ENCODE data around the gene NKAP.
"Not testable (repeated sequence)": the region's sequence is repeated elsewhere in the genome, so short reads cannot be mapped to it uniquely, and the experiment has no call there.

The NKAP gene

DNA sequence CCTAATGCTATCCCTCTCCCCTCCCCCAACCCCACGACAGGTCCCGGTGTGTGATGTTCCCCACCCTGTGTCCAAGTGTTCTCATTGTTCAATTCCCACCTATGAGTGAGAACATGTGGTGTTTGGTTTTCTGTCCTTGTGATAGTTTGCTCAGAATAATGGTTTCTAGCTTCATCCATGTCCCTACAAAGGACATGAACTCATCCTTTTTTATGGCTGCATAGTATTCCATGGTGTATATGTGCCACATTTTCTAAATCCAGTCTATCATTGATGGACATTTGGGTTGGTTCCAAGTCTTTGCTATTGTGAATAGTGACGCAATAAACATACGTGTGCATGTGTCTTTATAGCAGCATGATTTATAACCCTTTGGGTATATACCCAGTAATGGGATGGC, 33.6 kb upstream of the NKAP start:
- not testable (repeated sequence) for H3K36me3 ChIP-seq (ENCODE audit: control insufficient read depth, insufficient read depth, low read length); H3K27me3 ChIP-seq (ENCODE audit: control insufficient read depth, insufficient read depth, low read length, poor library complexity, severe bottlenecking)
- whole genome bisulfite sequencing, 2 experiments: no CpG with 5 or more reads among the region's 4 CpGs

GRCh38 chrX:119971184-119971583, 27.6 kb upstream of the NKAP start:
- Histone ChIP-seq H3K36me3 (ENCODE audit: control insufficient read depth, insufficient read depth, low read length) (no peaks in the 10 kb centered on the region), H3K4me1 (ENCODE audit: control insufficient read depth, insufficient read depth, low read length) (no peaks in the 10 kb centered on the region), H3K27me3 (ENCODE audit: control insufficient read depth, insufficient read depth, low read length, poor library complexity, severe bottlenecking) (no peaks in the 10 kb centered on the region), H3K9me3 (ENCODE audit: control insufficient read depth, low read length) (no peaks in the 10 kb centered on the region), H3K27ac (ENCODE audit: insufficient read depth, low read depth, low read length, poor library complexity, severe bottlenecking) (no peak overlapping the region), H3K4me3 (ENCODE audit: insufficient read depth, low read depth, low read length) (no peak overlapping the region)
- WGBS, 2 experiments: 95 to 98% methylated on average over 4 to 5 of the region's 5 CpGs

More for the DNA sequence above, 33.6 kb upstream of the NKAP start:
- not testable (repeated sequence) for H3K4me1 ChIP-seq (ENCODE audit: control insufficient read depth, insufficient read depth, low read length); H3K4me3 ChIP-seq (ENCODE audit: insufficient read depth, low read depth, low read length); H3K27ac ChIP-seq (ENCODE audit: insufficient read depth, low read depth, low read length, poor library complexity, severe bottlenecking); H3K9me3 ChIP-seq (ENCODE audit: control insufficient read depth, low read length)

DNA sequence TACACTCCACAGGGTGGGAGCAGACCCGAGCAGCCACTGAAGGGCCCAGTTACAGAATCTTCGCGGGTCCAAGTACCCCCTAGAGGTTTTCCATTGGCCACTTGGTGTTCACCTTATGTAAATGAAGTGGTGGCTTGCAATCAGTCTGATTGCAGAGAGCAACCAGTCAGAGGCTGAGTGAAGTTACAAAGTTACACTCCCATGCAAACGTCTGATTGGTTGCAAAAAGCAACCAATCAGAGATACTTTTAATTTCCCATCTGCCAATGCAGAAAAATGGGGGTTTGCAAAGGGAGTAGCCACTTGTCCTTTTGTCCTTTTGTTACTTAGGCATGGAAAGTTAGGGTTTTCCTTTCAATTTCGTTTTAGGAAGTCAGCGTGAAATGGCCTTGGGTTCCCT, 27.0 kb upstream of the NKAP start:
- H3K4me3 ChIP-seq (ENCODE audit: insufficient read depth, low read depth, low read length): no peak overlapping the region
- H3K4me1 ChIP-seq (ENCODE audit: control insufficient read depth, insufficient read depth, low read length): no peaks in the 10 kb centered on the region
- WGBS, 2 experiments: 75 to 85% methylated on average over 3 to 6 of the region's 6 CpGs
- no peaks in the 10 kb centered on the region for H3K9me3 ChIP-seq (ENCODE audit: control insufficient read depth, low read length)
- H3K27ac ChIP-seq (ENCODE audit: insufficient read depth, low read depth, low read length, poor library complexity, severe bottlenecking): no peak overlapping the region
- H3K36me3 ChIP-seq (ENCODE audit: control insufficient read depth, insufficient read depth, low read length): no peaks in the 10 kb centered on the region
- no peaks in the 10 kb centered on the region for H3K27me3 ChIP-seq (ENCODE audit: control insufficient read depth, insufficient read depth, low read length, poor library complexity, severe bottlenecking)

DNA sequence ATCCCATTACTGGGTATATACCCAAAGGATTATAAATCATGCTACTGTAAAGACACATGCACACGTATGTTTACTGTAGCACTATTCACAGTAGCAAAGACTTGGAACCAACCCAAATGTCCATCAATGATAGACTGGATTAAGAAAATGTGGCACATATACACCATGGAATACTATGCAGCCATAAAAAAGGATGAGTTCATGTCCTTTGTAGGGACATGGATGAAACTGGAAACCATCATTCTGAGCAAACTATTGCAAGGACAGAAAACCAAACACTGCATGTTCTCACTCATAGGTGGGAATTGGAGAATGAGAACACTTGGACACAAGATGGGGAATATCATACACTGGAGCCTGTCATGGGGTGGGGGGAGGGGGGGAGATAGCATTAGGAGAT, 23.3 kb upstream of the NKAP start:
- WGBS, 2 experiments: no CpG with 5 or more reads among the region's 1 CpG
- not testable (repeated sequence) for H3K9me3 ChIP-seq (ENCODE audit: control insufficient read depth, low read length); H3K4me1 ChIP-seq (ENCODE audit: control insufficient read depth, insufficient read depth, low read length); H3K27ac ChIP-seq (ENCODE audit: insufficient read depth, low read depth, low read length, poor library complexity, severe bottlenecking); H3K36me3 ChIP-seq (ENCODE audit: control insufficient read depth, insufficient read depth, low read length); H3K4me3 ChIP-seq (ENCODE audit: insufficient read depth, low read depth, low read length); H3K27me3 ChIP-seq (ENCODE audit: control insufficient read depth, insufficient read depth, low read length, poor library complexity, severe bottlenecking)

DNA sequence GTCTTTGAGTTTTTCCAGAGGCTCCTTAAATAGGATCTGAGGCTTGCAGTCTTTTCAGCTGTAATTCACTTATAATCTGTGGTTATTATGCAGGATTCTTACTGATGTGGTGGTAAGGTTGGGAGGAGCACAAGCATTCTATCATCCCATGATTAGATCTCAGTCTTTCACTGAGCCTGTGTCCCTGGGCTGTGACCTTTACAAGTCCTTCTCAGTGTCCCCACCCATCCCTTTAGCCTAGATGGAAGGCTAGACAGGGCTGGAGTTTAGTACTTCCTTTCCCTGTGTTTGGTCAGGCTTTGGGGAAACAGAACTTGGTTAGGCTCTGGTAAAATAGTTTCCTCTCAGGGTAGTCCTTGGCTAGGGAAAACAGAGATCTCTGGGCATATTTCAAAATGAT, 17.1 kb upstream of the NKAP start:
- H3K4me3 ChIP-seq (ENCODE audit: insufficient read depth, low read depth, low read length): no peak overlapping the region
- H3K36me3 ChIP-seq (ENCODE audit: control insufficient read depth, insufficient read depth, low read length): no peaks in the 10 kb centered on the region
- H3K9me3 ChIP-seq (ENCODE audit: control insufficient read depth, low read length): no peaks in the 10 kb centered on the region
- no peaks in the 10 kb centered on the region for H3K4me1 ChIP-seq (ENCODE audit: control insufficient read depth, insufficient read depth, low read length)
- H3K27me3 ChIP-seq (ENCODE audit: control insufficient read depth, insufficient read depth, low read length, poor library complexity, severe bottlenecking): no peaks in the 10 kb centered on the region
- H3K27ac ChIP-seq (ENCODE audit: insufficient read depth, low read depth, low read length, poor library complexity, severe bottlenecking): no peak overlapping the region

- not testable (repeated sequence) for H3K27ac ChIP-seq (ENCODE audit: insufficient read depth, low read depth, low read length, poor library complexity, severe bottlenecking); H3K4me1 ChIP-seq (ENCODE audit: control insufficient read depth, insufficient read depth, low read length); H3K4me3 ChIP-seq (ENCODE audit: insufficient read depth, low read depth, low read length); H3K27me3 ChIP-seq (ENCODE audit: control insufficient read depth, insufficient read depth, low read length, poor library complexity, severe bottlenecking); H3K9me3 ChIP-seq (ENCODE audit: control insufficient read depth, low read length); H3K36me3 ChIP-seq (ENCODE audit: control insufficient read depth, insufficient read depth, low read length)
- WGBS, 2 experiments: 90% methylated on average over 19 to 21 of the region's 21 CpGs
These were observed 12.4 kb upstream of the NKAP start for GRCh38 chrX:119955807-119956570.

GRCh38 chrX:119954374-119954773, 10.8 kb upstream of the NKAP start:
- Histone ChIP-seq H3K27me3 (ENCODE audit: control insufficient read depth, insufficient read depth, low read length, poor library complexity, severe bottlenecking) (no peaks in the 10 kb centered on the region), H3K4me3 (ENCODE audit: insufficient read depth, low read depth, low read length) (no peak overlapping the region), H3K9me3 (ENCODE audit: control insufficient read depth, low read length) (no peaks in the 10 kb centered on the region), H3K27ac (ENCODE audit: insufficient read depth, low read depth, low read length, poor library complexity, severe bottlenecking) (no peak overlapping the region), H3K36me3 (ENCODE audit: control insufficient read depth, insufficient read depth, low read length) (no peaks in the 10 kb centered on the region), H3K4me1 (ENCODE audit: control insufficient read depth, insufficient read depth, low read length) (no peaks in the 10 kb centered on the region)
- 91 to 100% methylated on average over 1 to 3 of the region's 3 CpGs for WGBS, 2 experiments

GRCh38 chrX:119948381-119948780, 4.8 kb upstream of the NKAP start:
- Histone ChIP-seq H3K9me3 (ENCODE audit: control insufficient read depth, low read length) (no peaks in the 10 kb centered on the region), H3K27me3 (ENCODE audit: control insufficient read depth, insufficient read depth, low read length, poor library complexity, severe bottlenecking) (no peaks in the 10 kb centered on the region), H3K4me1 (ENCODE audit: control insufficient read depth, insufficient read depth, low read length) (no peaks in the 10 kb centered on the region), H3K27ac (ENCODE audit: insufficient read depth, low read depth, low read length, poor library complexity, severe bottlenecking) (no peak overlapping the region), H3K36me3 (ENCODE audit: control insufficient read depth, insufficient read depth, low read length) (no peaks in the 10 kb centered on the region), H3K4me3 (ENCODE audit: insufficient read depth, low read depth, low read length) (no peak overlapping the region)
- 80 to 83% methylated on average over 5 of the region's 5 CpGs for WGBS, 2 experiments

DNA sequence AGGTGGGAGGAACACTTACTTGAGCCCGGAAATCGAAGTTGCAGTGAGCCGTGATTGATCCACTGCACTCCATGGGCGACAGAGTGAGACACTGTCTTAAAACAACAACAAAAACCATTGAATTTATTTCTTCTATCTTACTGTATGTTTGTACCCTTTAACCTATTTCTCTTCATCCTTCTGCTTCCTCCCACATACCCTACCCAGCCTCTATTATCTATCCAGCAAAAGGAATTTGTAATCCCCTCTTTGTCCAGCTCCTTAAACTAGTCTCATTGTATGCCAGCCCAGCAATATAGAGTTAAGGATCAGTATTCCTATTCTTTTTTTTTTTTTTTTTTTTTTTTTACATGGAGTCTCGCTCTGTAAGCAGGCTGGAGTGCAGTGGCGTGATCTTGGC, 1.9 kb upstream of the NKAP start:
- Histone ChIP-seq H3K9me3 (ENCODE audit: control insufficient read depth, low read length) (no peaks in the 10 kb centered on the region), H3K27ac (ENCODE audit: insufficient read depth, low read depth, low read length, poor library complexity, severe bottlenecking) (no peak overlapping the region), H3K4me1 (ENCODE audit: control insufficient read depth, insufficient read depth, low read length) (no peaks in the 10 kb centered on the region), H3K36me3 (ENCODE audit: control insufficient read depth, insufficient read depth, low read length) (no peaks in the 10 kb centered on the region), H3K27me3 (ENCODE audit: control insufficient read depth, insufficient read depth, low read length, poor library complexity, severe bottlenecking) (no peaks in the 10 kb centered on the region), H3K4me3 (ENCODE audit: insufficient read depth, low read depth, low read length) (no peak overlapping the region)
- 91 to 92% methylated on average over 5 to 6 of the region's 6 CpGs for WGBS, 2 experiments

GRCh38 chrX:119942831-119943184, 743 bp downstream of the NKAP start:
- 0 to 2% methylated on average over 13 of the region's 14 CpGs for whole genome bisulfite sequencing, 2 experiments
- Histone ChIP-seq H3K9me3 (ENCODE audit: control insufficient read depth, low read length) (no peaks in the 10 kb centered on the region), H3K27me3 (ENCODE audit: control insufficient read depth, insufficient read depth, low read length, poor library complexity, severe bottlenecking) (no peaks in the 10 kb centered on the region), H3K4me3 (ENCODE audit: insufficient read depth, low read depth, low read length) (peak overlapping the region; percentile 68), H3K4me1 (ENCODE audit: control insufficient read depth, insufficient read depth, low read length) (no peaks in the 10 kb centered on the region), H3K36me3 (ENCODE audit: control insufficient read depth, insufficient read depth, low read length) (no peaks in the 10 kb centered on the region), H3K27ac (ENCODE audit: insufficient read depth, low read depth, low read length, poor library complexity, severe bottlenecking) (peak overlapping the region; percentile 79)

Data from ectodermal cell (in vitro differentiated cells).